SU-DHL-6 (cell line): ENCODE measurements around the gene AKIRIN2.
"Not testable (repeated sequence)": the region's sequence is repeated elsewhere in the genome, so short reads cannot be mapped to it uniquely, and the experiment has no call there.

Experiments
- H2AFZ ChIP-seq: fragments of 200-600 bp; sonication (generic); 2 replicates; pipeline ENCODE4 v1.6.1; 2014; ENCODE audit warnings: low read depth, mild to moderate bottlenecking, moderate library complexity, mixed read lengths, antibody characterized with exemption, low read length; ENCODE audit not compliant: severe bottlenecking
- H3F3A ChIP-seq: fragments of 200-600 bp; shearing (Covaris generic); 2 replicates; pipeline ENCODE4 v1.6.0; 2016; ENCODE audit warnings: antibody characterized with exemption, mild to moderate bottlenecking; ENCODE audit not compliant: insufficient read depth
- H3K27ac ChIP-seq: fragments of 200-600 bp; sonication (generic); 2 replicates; pipeline ENCODE4 v1.5.1; 2016; ENCODE audit warnings: low read depth, mild to moderate bottlenecking, low read length, moderate library complexity, mixed read lengths
- H3K27me3 ChIP-seq: fragments of 200-600 bp; sonication (generic), shearing (Covaris generic); 2 replicates; pipeline ENCODE4 v1.6.0; 2014; ENCODE audit warnings: mild to moderate bottlenecking, low read length
- H3K36me3 ChIP-seq: fragments of 200-600 bp; sonication (generic); 2 replicates; pipeline ENCODE4 v1.6.1; 2014; ENCODE audit warnings: mild to moderate bottlenecking, low read length, mixed read lengths
- H3K4me2 ChIP-seq: fragments of 300-600, 200-600 bp; shearing (Covaris generic), sonication (generic); 2 replicates; pipeline ENCODE4 v1.6.0; 2014; ENCODE audit warnings: low read length, low read depth, mild to moderate bottlenecking; ENCODE audit not compliant: poor library complexity, severe bottlenecking
- H3K4me3 ChIP-seq: fragments of 200-600 bp; sonication (generic); 2 replicates; pipeline ENCODE4 v1.5.1; 2014; ENCODE audit warnings: antibody characterized with exemption, low read length, mild to moderate bottlenecking, mixed read lengths; ENCODE audit not compliant: insufficient read depth, poor library complexity, severe bottlenecking
- H3K79me2 ChIP-seq: fragments of 200-600 bp; sonication (generic); 2 replicates; pipeline ENCODE4 v1.6.1; 2014; ENCODE audit warnings: mild to moderate bottlenecking, low read length, moderate library complexity; ENCODE audit not compliant: insufficient read depth
- H3K9ac ChIP-seq: fragments of 200-600 bp; sonication (generic); 2 replicates; pipeline ENCODE4 v1.7.0; 2014; ENCODE audit warnings: mild to moderate bottlenecking, low read length
- H3K9me2 ChIP-seq: fragments of 200-600 bp; sonication (generic); replicated peaks from 2 replicates; pipeline ENCODE4 v1.6.1; 2014; ENCODE audit warnings: low read length; ENCODE audit not compliant: insufficient read depth
- H3K9me3 ChIP-seq: fragments of 200-600 bp; sonication (generic); 2 replicates; pipeline ENCODE4 v1.6.1; 2014; ENCODE audit warnings: low read length, mixed read lengths; ENCODE audit not compliant: insufficient read depth
- H4K20me1 ChIP-seq: fragments of 200-600 bp; sonication (generic); 2 replicates; pipeline ENCODE4 v1.6.1; 2014; ENCODE audit warnings: low read depth, mild to moderate bottlenecking, antibody characterized with exemption, low read length, moderate library complexity, mixed read lengths
- CTCF ChIP-seq: fragments of 200-600 bp; sonication (generic); IDR thresholded peaks from one replicate; pipeline ENCODE4 v1.5.1; 2017; ENCODE audit warnings: antibody characterized with exemption, mild to moderate bottlenecking, low read length, moderate library complexity; ENCODE audit not compliant: insufficient read depth, poor library complexity, severe bottlenecking
- EZH2phosphoT487 ChIP-seq: fragments of 200-600 bp; sonication (generic), shearing (Covaris generic); conservative IDR thresholded peaks from 2 replicates; pipeline ENCODE4 v1.6.1; 2018; ENCODE audit warnings: mild to moderate bottlenecking, antibody characterized with exemption, low read length, moderate library complexity, mixed read lengths

The AKIRIN2 gene

GRCh38 chr6:87690441-87690840 is 11.6 kb downstream of the AKIRIN2 start:
- Histone ChIP-seq H3K9me2 (no peaks in the 10 kb centered on the region), H3K27ac (no peak overlapping the region), H2AFZ (no peak overlapping the region), H4K20me1 (peaks cover 29% of the 10 kb centered on the region), H3K27me3 (no peaks in the 10 kb centered on the region), H3F3A (peaks cover 10% of the 10 kb centered on the region; the same call in 1 of the 2 replicates), H3K4me2 (no peak overlapping the region), H3K36me3 (peaks cover 22% of the 10 kb centered on the region), H3K4me3 (no peak overlapping the region), H3K79me2 (peaks cover 100% of the 10 kb centered on the region), H3K9me3 (no peaks in the 10 kb centered on the region), H3K9ac (no peak overlapping the region)
- TF ChIP-seq CTCF (no peak), EZH2phosphoT487 (no peak)

GRCh38 chr6:87687893-87688292 is 14.1 kb downstream of the AKIRIN2 start:
- H3K9me2 ChIP-seq, H3K27ac ChIP-seq, H2AFZ ChIP-seq, H3K4me2 ChIP-seq, H3F3A ChIP-seq, H3K4me3 ChIP-seq, H3K27me3 ChIP-seq, H3K9ac ChIP-seq, H3K9me3 ChIP-seq: not testable (repeated sequence)
- Histone ChIP-seq H3K79me2 (peaks cover 100% of the 10 kb centered on the region), H4K20me1 (peaks cover 35% of the 10 kb centered on the region), H3K36me3 (peaks cover 14% of the 10 kb centered on the region)

- H3K27ac ChIP-seq, result no peak overlapping the region
- H3K4me3 ChIP-seq, result no peak overlapping the region
- no peak overlapping the region for H3K4me2 ChIP-seq
- peaks cover 100% of the 10 kb centered on the region for H3K79me2 ChIP-seq
- no peak overlapping the region for H3K9ac ChIP-seq
- H4K20me1 ChIP-seq, result peaks cover 40% of the 10 kb centered on the region
- no peak overlapping the region for H2AFZ ChIP-seq
- no peaks in the 10 kb centered on the region for H3K9me2 ChIP-seq
- no peaks in the 10 kb centered on the region for H3K9me3 ChIP-seq
- TF ChIP-seq EZH2phosphoT487, result no peak
- no peak for TF ChIP-seq CTCF
- H3K27me3 ChIP-seq, result no peaks in the 10 kb centered on the region
- peaks cover 14% of the 10 kb centered on the region for H3K36me3 ChIP-seq
- peaks cover 5% of the 10 kb centered on the region; the same call in 1 of the 2 replicates for H3F3A ChIP-seq
Measured at GRCh38 chr6:87687296-87687695, 14.7 kb downstream of the AKIRIN2 start.

- peaks cover 40% of the 10 kb centered on the region for H4K20me1 ChIP-seq
Measured at GRCh38 chr6:87686636-87687205, 15.3 kb downstream of the AKIRIN2 start.

More at GRCh38 chr6:87686636-87687205, 15.3 kb downstream of the AKIRIN2 start:
- not testable (repeated sequence) for H3K27ac ChIP-seq, H3F3A ChIP-seq, H3K9me2 ChIP-seq, H3K4me2 ChIP-seq, H2AFZ ChIP-seq, H3K9me3 ChIP-seq, H3K4me3 ChIP-seq, H3K27me3 ChIP-seq, H3K9ac ChIP-seq
- peaks cover 100% of the 10 kb centered on the region for H3K79me2 ChIP-seq
- H3K36me3 ChIP-seq, result peaks cover 10% of the 10 kb centered on the region
